Sigmoid colon (tissue), 7 donors: ENCODE measurements around the gene SUSD4. TPM values are rescaled to one million over a fixed set of nuclear protein-coding genes. Genes with fewer than 3 reads are reported as not detected.

ENCODE experiments used
- DNase-seq: peaks from one replicate; pipeline ENCODE4 v3.0.0-alpha.2; 2019
- H3K27ac ChIP-seq, 4 donors: fragments of 200-600 bp; sonication (generic); one replicate each; pipeline ENCODE4 v1.5.1; 2016 to 2019; ENCODE audit warnings: mild to moderate bottlenecking in 1 of 4
- H3K27me3 ChIP-seq, 3 donors: fragments of 200-600 bp; sonication (generic); one replicate each; pipeline ENCODE4 v1.5.1; 2019; ENCODE audit warnings: mild to moderate bottlenecking in 1 of 3
- H3K36me3 ChIP-seq, 4 donors: fragments of 200-600 bp; sonication (generic); one replicate each; pipeline ENCODE4 v1.5.1; 2016 to 2019
- H3K4me1 ChIP-seq, 4 donors: fragments of 200-600 bp; sonication (generic); one replicate each; pipeline ENCODE4 v1.5.1; 2017 to 2019
- H3K4me3 ChIP-seq, 4 donors: fragments of 200-600 bp; sonication (generic); one replicate each; pipeline ENCODE4 v1.5.1; 2017 to 2019; ENCODE audit warnings: mild to moderate bottlenecking in 2 of 4, moderate library complexity in 1 of 4
- H3K9me3 ChIP-seq, 4 donors: fragments of 200-600 bp in 3 of 4; sonication (generic) in 3 of 4; one replicate each; pipeline versions ENCODE4 v1.5.1 to v1.6.1; 2013 to 2019
- EP300 ChIP-seq, 4 donors: sonication (generic); formaldehyde crosslinking; IDR thresholded peaks; one replicate each; pipeline ENCODE4 v1.6.1; 2017; ENCODE audit warnings: antibody characterized with exemption in 4 of 4
- POLR2A ChIP-seq, 2 donors: fragments of 450-650 bp; IDR thresholded peaks; one replicate each; pipeline ENCODE4 v1.6.1; 2016; ENCODE audit warnings: antibody characterized with exemption in 2 of 2, mild to moderate bottlenecking in 2 of 2, moderate library complexity in 2 of 2
- POLR2AphosphoS5 ChIP-seq, 4 donors: sonication (generic); formaldehyde crosslinking; IDR thresholded peaks; one replicate each; pipeline ENCODE4 v1.6.1; 2017; ENCODE audit warnings: antibody characterized with exemption in 4 of 4
- WGBS, 2 donors: extraction: QIAGEN DNeasy Blood & Tissue Kit; methylation state at CpG; one replicate each; pipeline ENCODE4 v1.1.7; 2013; 5-methylcytosine and 5-hydroxymethylcytosine counted together
- intact Hi-C: fragments of 100-400 bp; cut with DNase I; formaldehyde crosslinking; loops from one replicate; pipeline ENCODE4 v1.15.1; 2023
- polyA plus RNA-seq, 3 donors: library from polyadenylated mRNA; stranded (reverse); fragments of 200-250 nt; gene quantifications; one replicate each; pipeline ENCODE4 v1.2.3, GENCODE V29; 2013
- total RNA-seq, 4 donors: library from RNA; depleted of rRNA; stranded (reverse); fragments of >200 nt; gene quantifications; one replicate each; pipeline ENCODE4 v1.1.0, GENCODE V29; 2016
- TF ChIP-seq, protein P1 (sequence below), 4 experiments: fragments of 450-650 bp in 3 of 4; fragments of 200-600 bp in 1 of 4; IDR thresholded peaks; one replicate each; pipeline ENCODE4 v1.5.1; 2016 to 2019; ENCODE audit warnings: antibody characterized with exemption in 4 of 4, mild to moderate bottlenecking in 3 of 4, moderate library complexity in 2 of 4
- donor health status: healthy with polysubstance abuse.
- donor health status: Bipolar disorder and iron deficiency.
- donor health status: healthy.

Gene SUSD4
- total and polyA plus RNA-seq, 7 donors: 0.57 to 3.9 (median 0.82) TPM; not detected in 1

DNA sequence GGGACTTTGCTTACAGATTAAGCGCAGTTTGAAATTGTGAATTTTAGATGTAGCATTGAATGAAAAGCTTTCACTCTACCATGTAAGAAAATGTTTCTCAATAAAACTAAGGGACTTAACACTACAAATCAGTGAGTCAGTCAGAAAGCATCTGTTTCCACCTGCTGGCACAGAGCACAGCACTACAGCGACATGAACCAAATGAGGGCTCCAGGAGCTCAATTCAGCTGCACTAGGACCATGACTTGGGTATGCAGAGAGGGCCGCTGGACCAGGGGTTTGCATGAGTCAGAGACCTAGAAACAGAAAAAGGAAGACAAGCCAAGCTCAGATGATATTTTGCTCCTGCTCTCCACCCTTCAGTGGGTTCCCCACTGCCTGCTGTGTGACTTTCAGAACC, 5.2 kb downstream of the SUSD4 start:
- TF ChIP-seq POLR2AphosphoS5 (IDR thresholded peaks at IDR 0.05): no peak
- TF ChIP-seq POLR2A (IDR thresholded peaks at IDR 0.05): no peak
- TF ChIP-seq EP300 (IDR thresholded peaks at IDR 0.05): no peak
- TF ChIP-seq, protein P1, sequence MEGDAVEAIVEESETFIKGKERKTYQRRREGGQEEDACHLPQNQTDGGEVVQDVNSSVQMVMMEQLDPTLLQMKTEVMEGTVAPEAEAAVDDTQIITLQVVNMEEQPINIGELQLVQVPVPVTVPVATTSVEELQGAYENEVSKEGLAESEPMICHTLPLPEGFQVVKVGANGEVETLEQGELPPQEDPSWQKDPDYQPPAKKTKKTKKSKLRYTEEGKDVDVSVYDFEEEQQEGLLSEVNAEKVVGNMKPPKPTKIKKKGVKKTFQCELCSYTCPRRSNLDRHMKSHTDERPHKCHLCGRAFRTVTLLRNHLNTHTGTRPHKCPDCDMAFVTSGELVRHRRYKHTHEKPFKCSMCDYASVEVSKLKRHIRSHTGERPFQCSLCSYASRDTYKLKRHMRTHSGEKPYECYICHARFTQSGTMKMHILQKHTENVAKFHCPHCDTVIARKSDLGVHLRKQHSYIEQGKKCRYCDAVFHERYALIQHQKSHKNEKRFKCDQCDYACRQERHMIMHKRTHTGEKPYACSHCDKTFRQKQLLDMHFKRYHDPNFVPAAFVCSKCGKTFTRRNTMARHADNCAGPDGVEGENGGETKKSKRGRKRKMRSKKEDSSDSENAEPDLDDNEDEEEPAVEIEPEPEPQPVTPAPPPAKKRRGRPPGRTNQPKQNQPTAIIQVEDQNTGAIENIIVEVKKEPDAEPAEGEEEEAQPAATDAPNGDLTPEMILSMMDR (IDR thresholded peaks at IDR 0.05): no peak
- WGBS, 2 donors: 89 to 92% methylated on average over 3 of the region's 3 CpGs

DNA sequence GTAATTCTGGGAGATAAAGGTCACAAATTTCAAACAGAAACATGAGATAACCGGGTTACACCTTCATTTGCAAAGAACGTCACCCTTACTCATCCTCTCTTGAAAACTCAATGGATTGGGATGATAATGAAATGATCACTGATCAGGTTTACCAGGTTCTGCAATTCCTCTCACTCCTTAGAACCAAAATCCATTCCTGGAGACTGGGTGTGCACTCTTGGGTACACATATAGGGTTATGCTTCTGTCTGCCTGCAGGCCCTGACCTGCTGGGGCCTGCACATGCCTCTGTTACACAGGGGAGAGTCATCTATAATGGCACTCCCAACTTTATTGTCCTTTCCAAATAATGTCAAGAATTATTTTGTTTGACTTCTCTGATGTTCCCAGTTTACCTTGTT, 8.3 kb downstream of the SUSD4 start:
- TF ChIP-seq, protein P1 (IDR thresholded peaks at IDR 0.05): no peak
- no peak for TF ChIP-seq POLR2AphosphoS5 (IDR thresholded peaks at IDR 0.05)
- TF ChIP-seq EP300 (IDR thresholded peaks at IDR 0.05): no peak
- TF ChIP-seq POLR2A (IDR thresholded peaks at IDR 0.05): no peak
- DNase-seq: no peak
- Histone ChIP-seq H3K27me3 (no peaks in the 10 kb centered on the region), H3K4me1 (no peaks in the 10 kb centered on the region), H3K9me3 (no peaks in the 10 kb centered on the region), H3K27ac (no peak overlapping the region), H3K36me3 (no peaks in the 10 kb centered on the region), H3K4me3 (no peak overlapping the region)
- 87 to 88% methylated on average over 2 of the region's 2 CpGs for WGBS, 2 donors
- intact Hi-C loops: no loop called here

More for the DNA sequence above, 5.2 kb downstream of the SUSD4 start:
- no peak overlapping the region for H3K27ac ChIP-seq
- no peak for DNase-seq
- no peaks in the 10 kb centered on the region for H3K36me3 ChIP-seq
- peaks cover 0 to 13% (median 11%) of the 10 kb centered on the region in 4 donors for H3K4me1 ChIP-seq
- no peaks in the 10 kb centered on the region for H3K9me3 ChIP-seq
- intact Hi-C loops: no loop called here
- no peaks in the 10 kb centered on the region for H3K27me3 ChIP-seq
- no peak overlapping the region for H3K4me3 ChIP-seq

DNA sequence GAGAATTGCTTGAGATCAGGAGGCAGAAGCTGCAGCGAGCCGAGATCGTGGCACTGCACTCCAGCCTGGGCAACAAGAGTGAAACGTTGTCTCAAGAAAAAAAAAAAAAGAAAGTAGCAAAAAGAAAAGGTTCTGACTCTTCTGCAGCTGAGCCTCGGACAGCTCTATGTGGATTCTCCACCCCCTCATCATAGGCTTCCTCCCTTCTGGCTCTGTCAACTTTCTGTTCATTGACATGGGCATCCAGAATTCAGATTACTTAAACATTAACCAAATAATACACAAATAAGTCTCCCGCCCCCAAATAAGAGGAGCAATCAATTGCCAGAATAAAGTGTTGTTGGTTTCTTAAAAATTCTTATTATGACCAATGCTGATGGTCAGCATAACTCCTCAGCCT, 10.0 kb downstream of the SUSD4 start:
- Histone ChIP-seq H3K27me3 (no peaks in the 10 kb centered on the region), H3K27ac (no peak overlapping the region), H3K36me3 (no peaks in the 10 kb centered on the region), H3K4me1 (no peaks in the 10 kb centered on the region), H3K4me3 (no peak overlapping the region), H3K9me3 (no peaks in the 10 kb centered on the region)
- TF ChIP-seq POLR2A (IDR thresholded peaks at IDR 0.05) (no peak), POLR2AphosphoS5 (IDR thresholded peaks at IDR 0.05) (no peak), EP300 (IDR thresholded peaks at IDR 0.05) (no peak)
- TF ChIP-seq, protein P1 (IDR thresholded peaks at IDR 0.05): no peak
- no peak for DNase-seq
- intact Hi-C loops: no loop called here
- 70 to 72% methylated on average over 6 of the region's 6 CpGs for WGBS, 2 donors

DNA sequence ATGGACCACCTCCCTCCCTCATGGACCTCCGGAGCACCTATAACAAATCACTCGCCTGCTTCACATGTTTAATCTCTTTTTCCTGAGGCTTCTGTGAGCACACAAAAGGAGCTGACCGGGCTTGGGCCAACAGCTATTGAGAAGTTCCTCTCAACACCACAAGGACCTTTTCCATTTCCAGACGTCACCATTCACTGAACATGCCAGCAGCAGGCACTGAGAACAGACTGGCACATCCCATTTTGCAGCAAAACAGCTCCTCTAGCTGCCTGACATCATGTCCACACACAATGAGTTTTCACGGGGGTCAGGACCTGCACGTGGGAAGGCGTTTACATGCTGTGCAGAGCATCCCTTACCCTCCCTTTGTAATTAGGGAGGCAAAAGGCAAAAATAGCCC, 11.0 kb downstream of the SUSD4 start:
- intact Hi-C loops: no loop called here
- Histone ChIP-seq H3K4me3 (no peak overlapping the region), H3K27ac (no peak overlapping the region), H3K9me3 (no peaks in the 10 kb centered on the region), H3K36me3 (no peaks in the 10 kb centered on the region), H3K4me1 (no peaks in the 10 kb centered on the region), H3K27me3 (no peaks in the 10 kb centered on the region)
- DNase-seq: no peak
- WGBS, 2 donors: 67 to 69% methylated on average over 7 of the region's 7 CpGs
- TF ChIP-seq, protein P1 (IDR thresholded peaks at IDR 0.05): no peak
- TF ChIP-seq POLR2AphosphoS5 (IDR thresholded peaks at IDR 0.05): no peak
- no peak for TF ChIP-seq POLR2A (IDR thresholded peaks at IDR 0.05)
- TF ChIP-seq EP300 (IDR thresholded peaks at IDR 0.05): no peak

DNA sequence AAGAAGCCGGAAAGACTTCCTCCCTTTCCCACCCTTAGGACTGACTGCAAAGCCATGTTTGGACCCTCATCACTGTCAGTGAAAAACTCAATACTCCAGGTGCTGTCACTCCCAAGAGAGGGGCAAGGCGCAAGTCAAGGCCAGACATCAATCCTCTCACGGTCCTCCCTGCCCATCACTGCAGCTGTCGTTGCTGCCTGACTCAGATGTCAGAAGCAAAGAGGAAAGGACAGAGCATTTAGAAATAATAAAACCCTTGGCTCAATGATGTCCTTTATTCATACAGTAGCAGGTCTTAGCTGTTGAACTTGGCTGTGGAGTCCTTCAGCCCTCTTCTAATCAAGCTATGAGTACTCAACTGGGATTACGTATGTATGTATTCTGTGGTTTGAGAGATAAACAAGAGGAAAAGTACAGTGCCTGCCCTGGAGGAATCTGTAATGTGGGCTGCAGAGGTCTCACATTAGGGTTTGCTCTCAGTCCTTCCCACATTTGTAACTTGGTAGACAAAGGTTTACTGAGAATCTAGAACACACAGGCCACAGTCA, 13.5 kb downstream of the SUSD4 start:
- no peaks in the 10 kb centered on the region for H3K9me3 ChIP-seq
- no peaks in the 10 kb centered on the region for H3K36me3 ChIP-seq
- no peaks in the 10 kb centered on the region for H3K4me1 ChIP-seq
- 80 to 82% methylated on average over 5 of the region's 5 CpGs for WGBS, 2 donors
- TF ChIP-seq POLR2AphosphoS5 (IDR thresholded peaks at IDR 0.05): no peak
- TF ChIP-seq, protein P1 (IDR thresholded peaks at IDR 0.05): no peak
- TF ChIP-seq POLR2A (IDR thresholded peaks at IDR 0.05): no peak
- TF ChIP-seq EP300 (IDR thresholded peaks at IDR 0.05): no peak
- H3K4me3 ChIP-seq: no peak overlapping the region
- no peak for DNase-seq
- no peaks in the 10 kb centered on the region for H3K27me3 ChIP-seq
- intact Hi-C loops: no loop called here
- H3K27ac ChIP-seq: no peak overlapping the region
